ENCODE results near the gene HMG20A.

- TF ChIP-seq POLR2A (IDR thresholded peaks at IDR 0.05) = no peak
- no peak for TF ChIP-seq CTCF (IDR thresholded peaks at IDR 0.05)
Measured at GRCh38 chr15:77506311-77507142, 85.8 kb downstream of the HMG20A start.
